Small intestine (tissue), 7 donors: ENCODE results near the gene MICU2. TPM values are rescaled to one million over a fixed set of nuclear protein-coding genes. Genes with fewer than 3 reads are reported as not detected.
"Not testable (repeated sequence)": the region's sequence is repeated elsewhere in the genome, so short reads cannot be mapped to it uniquely, and the experiment has no call there.

Source experiments
- DNase-seq, 2 donors: peaks; one replicate each; pipeline versions ENCODE4 v3.0.0 to v3.0.0-alpha.2; 2013
- FAIRE-seq: peaks from 2 replicates; lab custom pipeline; 2012; peaks lifted over from hg19 to GRCh38; lab: Jason Lieb, UNC
- H3K27ac ChIP-seq, 3 donors: one replicate each; pipeline ENCODE4 v1.5.1; 2013; ENCODE audit warnings: low read length in 2 of 3, mild to moderate bottlenecking in 2 of 3, control low read depth in 1 of 3, inconsistent platforms in 1 of 3, low read depth in 1 of 3, moderate library complexity in 1 of 3
- H3K27me3 ChIP-seq, 3 donors: one replicate each; pipeline ENCODE4 v1.6.1; 2013; ENCODE audit warnings: low read length in 3 of 3, inconsistent platforms in 1 of 3; ENCODE audit not compliant: control insufficient read depth in 3 of 3, insufficient read depth in 3 of 3
- H3K36me3 ChIP-seq, 3 donors: one replicate each; pipeline ENCODE4 v1.6.1; 2013; ENCODE audit warnings: low read length in 3 of 3, inconsistent platforms in 1 of 3, low read depth in 1 of 3, mild to moderate bottlenecking in 1 of 3, moderate library complexity in 1 of 3; ENCODE audit not compliant: control insufficient read depth in 3 of 3, insufficient read depth in 2 of 3
- H3K4me1 ChIP-seq, 3 donors: one replicate each; pipeline ENCODE4 v1.6.1; 2013; ENCODE audit warnings: low read length in 2 of 3, inconsistent platforms in 1 of 3, low read depth in 1 of 3, mild to moderate bottlenecking in 1 of 3, moderate library complexity in 1 of 3; ENCODE audit not compliant: control insufficient read depth in 3 of 3, insufficient read depth in 2 of 3
- H3K4me3 ChIP-seq, 3 donors: one replicate each; pipeline ENCODE4 v1.5.1; 2013; ENCODE audit warnings: low read length in 3 of 3, control low read depth in 1 of 3, inconsistent platforms in 1 of 3, low read depth in 1 of 3, mild to moderate bottlenecking in 1 of 3, moderate library complexity in 1 of 3
- H3K9me3 ChIP-seq, 2 donors: one replicate each; pipeline ENCODE4 v1.6.1; 2013; ENCODE audit warnings: low read depth in 1 of 2, low read length in 1 of 2; ENCODE audit not compliant: control insufficient read depth in 2 of 2, insufficient read depth in 1 of 2
- WGBS, 3 donors: extraction: QIAGEN DNeasy Blood & Tissue Kit; methylation state at CpG; one replicate each; pipeline ENCODE4 v1.1.7; 2013; 5-methylcytosine and 5-hydroxymethylcytosine counted together
- polyA plus RNA-seq, 4 donors: library from polyadenylated mRNA; stranded (reverse) in 3 of 4; unstranded in 1 of 4; fragments of 200-250 nt in 3 of 4; fragments of 120-200 nt in 1 of 4; gene quantifications; one replicate each; pipeline versions ENCODE4 v1.2.1 to v1.2.3, GENCODE V29; 2013
- donor health status: healthy with polysubstance abuse.
- donor health status: control.
- donor health status: control.
- donor health status: Bipolar disorder and iron deficiency.
- donor health status: healthy.

MICU2 gene
- polyA plus RNA-seq, 4 donors: 33.8 to 53.6 (median 46.7) TPM

- no peak overlapping the region for H3K27ac ChIP-seq
- no peaks in the 10 kb centered on the region for H3K4me1 ChIP-seq
- H3K36me3 ChIP-seq: no peaks in the 10 kb centered on the region
- H3K9me3 ChIP-seq: no peaks in the 10 kb centered on the region
- H3K4me3 ChIP-seq: no peak overlapping the region
- WGBS, 3 donors: 88 to 93% (median 88%) methylated on average over 12 of the region's 12 CpGs
- FAIRE-seq (no peak), DNase-seq (no peak)
- peaks cover 0 to 2% (median 0%) of the 10 kb centered on the region in 3 donors for H3K27me3 ChIP-seq
Measured at GRCh38 chr13:21610687-21611086, 6.7 kb upstream of the MICU2 start.

GRCh38 chr13:21608961-21609360 is 5.0 kb upstream of the MICU2 start:
- H3K27ac ChIP-seq: no peak overlapping the region
- no peak overlapping the region for H3K4me3 ChIP-seq
- H3K36me3 ChIP-seq: no peaks in the 10 kb centered on the region
- peaks cover 0 to 4% (median 0%) of the 10 kb centered on the region in 3 donors for H3K4me1 ChIP-seq
- FAIRE-seq: no peak
- WGBS, 3 donors: 87 to 91% (median 88%) methylated on average over 4 of the region's 4 CpGs
- no peak for DNase-seq
- H3K27me3 ChIP-seq: peaks cover 0 to 2% (median 0%) of the 10 kb centered on the region in 3 donors
- H3K9me3 ChIP-seq: no peaks in the 10 kb centered on the region

GRCh38 chr13:21606796-21607195 is 2.8 kb upstream of the MICU2 start:
- WGBS, 3 donors: 72 to 78% (median 74%) methylated on average over 6 of the region's 6 CpGs
- H3K4me3 ChIP-seq: no peak overlapping the region
- FAIRE-seq: no peak

GRCh38 chr13:21606251-21606650 is 2.3 kb upstream of the MICU2 start:
- no peaks in the 10 kb centered on the region for H3K36me3 ChIP-seq
- H3K4me1 ChIP-seq: peaks cover 0 to 4% (median 0%) of the 10 kb centered on the region in 3 donors
- no peak overlapping the region for H3K4me3 ChIP-seq
- FAIRE-seq (no peak), DNase-seq (no peak)
- peaks cover 0 to 2% (median 0%) of the 10 kb centered on the region in 3 donors for H3K27me3 ChIP-seq
- no peaks in the 10 kb centered on the region for H3K9me3 ChIP-seq
- 70 to 88% (median 72%) methylated on average over 2 of the region's 2 CpGs for WGBS, 3 donors
- no peak overlapping the region for H3K27ac ChIP-seq

More at GRCh38 chr13:21606796-21607195, 2.8 kb upstream of the MICU2 start:
- no peaks in the 10 kb centered on the region for H3K36me3 ChIP-seq
- H3K4me1 ChIP-seq: peaks cover 0 to 4% (median 0%) of the 10 kb centered on the region in 3 donors
- no peaks in the 10 kb centered on the region for H3K9me3 ChIP-seq
- peaks cover 0 to 2% (median 0%) of the 10 kb centered on the region in 3 donors for H3K27me3 ChIP-seq
- no peak for DNase-seq
- H3K27ac ChIP-seq: no peak overlapping the region

- no peaks in the 10 kb centered on the region for H3K27me3 ChIP-seq
- no peak for DNase-seq
- H3K9me3 ChIP-seq: no peaks in the 10 kb centered on the region
- H3K4me1 ChIP-seq: peaks cover 0 to 2% (median 0%) of the 10 kb centered on the region in 3 donors
- H3K4me3 ChIP-seq: no peak overlapping the region
- no peak overlapping the region for H3K27ac ChIP-seq
- FAIRE-seq: no peak
- H3K36me3 ChIP-seq: peaks cover 0 to 2% (median 1%) of the 10 kb centered on the region in 3 donors
Measured at GRCh38 chr13:21596722-21597121, 7.2 kb downstream of the MICU2 start.

- Histone ChIP-seq H3K36me3 (peaks cover 0 to 2% (median 1%) of the 10 kb centered on the region in 3 donors), H3K4me3 (no peak overlapping the region), H3K27me3 (no peaks in the 10 kb centered on the region), H3K9me3 (peaks cover 0 to 1% of the 10 kb centered on the region in 2 donors), H3K4me1 (no peaks in the 10 kb centered on the region), H3K27ac (no peak overlapping the region)
- DNase-seq (no peak), FAIRE-seq (no peak)
Measured at GRCh38 chr13:21595546-21595822, 8.5 kb downstream of the MICU2 start.

- no peak for FAIRE-seq
- DNase-seq: no peak
- H3K4me3 ChIP-seq: no peak overlapping the region
- peaks cover 0 to 2% of the 10 kb centered on the region in 2 donors for H3K9me3 ChIP-seq
- peaks cover 0 to 2% (median 1%) of the 10 kb centered on the region in 3 donors for H3K36me3 ChIP-seq
- H3K27ac ChIP-seq: no peak overlapping the region
- H3K27me3 ChIP-seq: no peaks in the 10 kb centered on the region
- H3K4me1 ChIP-seq: no peaks in the 10 kb centered on the region
- WGBS, 3 donors: 81 to 89% (median 84%) methylated on average over 3 of the region's 3 CpGs
Measured at GRCh38 chr13:21594715-21595545, 9.0 kb downstream of the MICU2 start.

- not testable (repeated sequence) for H3K27me3 ChIP-seq, H3K9me3 ChIP-seq, H3K36me3 ChIP-seq, DNase-seq, H3K4me3 ChIP-seq, H3K4me1 ChIP-seq, FAIRE-seq, H3K27ac ChIP-seq
- 94% methylated on average over 11 of the region's 11 CpGs for WGBS, 3 donors
Measured at GRCh38 chr13:21590665-21591456, 13.1 kb downstream of the MICU2 start.
